Panc1 (cell line): Measurements from ENCODE around the gene ITGB3. TPM values are rescaled to one million over a fixed set of nuclear protein-coding genes. Genes with fewer than 3 reads are reported as not detected.

ENCODE experiments used
- ATAC-seq: fragments of 200-7000 bp; cut with Tn5 transposase; 2 replicates; pipeline ENCODE4 v1.9.1; 2020; ENCODE audit warnings: mild to moderate bottlenecking, moderate library complexity
- BruUV-seq: library from RNA; stranded (reverse); fragments of 400-500 nt; replicated peaks from 2 replicates; lab custom pipeline; 2021; lab: Mats Ljungman, UMichigan
- CTCF ChIA-PET: fragments of 300-600 bp; sonication (Branson Sonifier 250); formaldehyde crosslinking; loops from one replicate; lab custom pipeline; 2022; ENCODE audit warnings: antibody characterized with exemption; lab: Charles Lee
- POLR2A ChIA-PET: fragments of 300-600 bp; sonication (Branson Sonifier 250); formaldehyde crosslinking; loops from one replicate; lab custom pipeline; 2022; ENCODE audit warnings: antibody characterized with exemption; lab: Charles Lee
- DNase-seq: peaks from one replicate; pipeline ENCODE4 v3.0.0-alpha.2; 2010; ENCODE audit warnings: low read depth, low spot score
- H3K27ac ChIP-seq: 2 replicates; pipeline ENCODE4 v1.5.1; 2011; ENCODE audit warnings: mild to moderate bottlenecking, low read length, inconsistent platforms
- H3K27me3 ChIP-seq: fragments of 200-500 bp; sonication (Bioruptor generic); 2 replicates; pipeline ENCODE4 v1.6.0; 2014; ENCODE audit warnings: low read length, inconsistent platforms; ENCODE audit not compliant: control insufficient read depth, insufficient read depth
- H3K36me3 ChIP-seq: fragments of 200-500 bp; sonication (Bioruptor generic); 2 replicates; pipeline ENCODE4 v1.5.1; 2014; ENCODE audit warnings: inconsistent platforms, mild to moderate bottlenecking, low read length, moderate library complexity; ENCODE audit not compliant: control insufficient read depth, insufficient read depth
- H3K4me1 ChIP-seq: 2 replicates; pipeline ENCODE4 v1.5.1; 2011; ENCODE audit warnings: inconsistent platforms, mild to moderate bottlenecking, low read length, moderate library complexity; ENCODE audit not compliant: control insufficient read depth, insufficient read depth
- H3K4me3 ChIP-seq, 2 experiments: 2 replicates each; pipeline ENCODE4 v1.5.1; 2011 to 2012; ENCODE audit warnings: low read depth in 2 of 2, low read length in 2 of 2, mild to moderate bottlenecking in 2 of 2, inconsistent platforms in 1 of 2, moderate library complexity in 1 of 2
- H3K9me3 ChIP-seq: fragments of 200-500 bp; sonication (Bioruptor generic); 2 replicates; pipeline ENCODE4 v1.5.1; 2014; ENCODE audit warnings: low read depth, mild to moderate bottlenecking, inconsistent platforms, low read length, moderate library complexity; ENCODE audit not compliant: control insufficient read depth, insufficient read depth
- POLR2AphosphoS5 ChIP-seq: IDR thresholded peaks from 2 replicates; pipeline ENCODE4 v1.6.1; 2012; ENCODE audit warnings: mild to moderate bottlenecking, low read depth, low read length, moderate library complexity
- SIN3A ChIP-seq: IDR thresholded peaks from 2 replicates; pipeline ENCODE4 v1.6.1; 2012; ENCODE audit warnings: low read depth, mild to moderate bottlenecking, low read length, moderate library complexity, borderline replicate concordance; ENCODE audit not compliant: insufficient read depth
- TCF7L2 ChIP-seq: IDR thresholded peaks from 2 replicates; pipeline ENCODE4 v1.6.1; 2011; ENCODE audit warnings: mild to moderate bottlenecking, low read depth, low read length, inconsistent platforms
- in situ Hi-C: cut with HindIII; loops from 2 replicates; pipeline ENCODE4 v1.10.0; 2016; ENCODE audit warnings: low sequenced_read_pairs, low pct_unique_long_range_greater_than_20kb
- intact Hi-C: fragments of 100-400 bp; cut with micrococcal nuclease; formaldehyde crosslinking; loops from one replicate; pipeline ENCODE4 v1.10.0; 2022; ENCODE audit not compliant: unreplicated experiment
- total RNA-seq: library from RNA; stranded (reverse); gene quantifications from one replicate; pipeline ENCODE4 v1.2.1, GENCODE V29; 2021; ENCODE audit not compliant: unreplicated experiment
- TF ChIP-seq, protein P1 (sequence below), 2 experiments: IDR thresholded peaks; 2 replicates each; pipeline ENCODE4 v1.6.1; 2011 to 2012; ENCODE audit warnings: low read depth in 2 of 2, control low read depth in 1 of 2, low read length in 1 of 2, mild to moderate bottlenecking in 1 of 2, moderate library complexity in 1 of 2; ENCODE audit not compliant: insufficient read depth in 1 of 2
- TF ChIP-seq, protein P2 (sequence below): fragments of 450-650 bp; IDR thresholded peaks from 2 replicates; pipeline ENCODE4 v1.5.1; 2017; ENCODE audit warnings: mild to moderate bottlenecking

Gene ITGB3
- total RNA-seq, 1 experiment from 2014 or later: 17.6 TPM

DNA sequence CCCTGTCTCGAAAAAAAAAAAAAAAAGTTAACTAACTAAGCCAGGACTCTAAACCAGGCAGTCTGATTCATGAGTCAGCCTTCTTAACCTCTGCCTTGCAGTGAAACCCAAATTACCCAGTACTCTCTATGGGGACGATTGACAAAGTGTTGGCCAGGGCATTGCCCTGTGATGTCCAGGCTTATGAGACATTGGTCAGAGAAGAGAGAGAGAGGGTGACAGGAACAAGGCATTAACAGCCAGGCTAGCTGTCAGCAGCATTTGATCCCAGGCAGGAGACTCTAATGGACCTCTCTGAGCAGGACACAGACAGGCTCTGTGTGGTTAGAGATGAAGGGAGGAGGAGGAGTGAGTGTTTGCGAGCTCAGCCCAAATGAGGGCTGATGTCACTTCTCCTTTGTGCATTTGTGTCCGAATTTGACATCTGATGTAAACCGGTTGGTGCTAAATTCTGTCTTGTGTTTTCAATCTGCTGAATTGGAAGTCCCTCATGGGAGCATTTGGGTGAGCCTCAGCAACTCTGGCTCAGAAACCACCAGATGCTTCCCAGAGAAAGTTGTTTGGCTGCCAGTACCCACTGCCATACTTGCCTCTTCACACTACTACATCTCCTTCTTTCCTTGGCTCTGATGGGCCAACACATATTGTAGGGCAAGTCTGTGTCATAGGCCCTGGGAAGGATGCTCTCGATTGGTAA lies 48.8 kb upstream of the ITGB3 start:
- peak overlapping the region in 1 of 2 experiments; percentile 10; a peak in 2 of 4 replicates for H3K4me3 ChIP-seq
- in situ Hi-C loops: no loop called here
- intact Hi-C loops: no loop called here

DNA sequence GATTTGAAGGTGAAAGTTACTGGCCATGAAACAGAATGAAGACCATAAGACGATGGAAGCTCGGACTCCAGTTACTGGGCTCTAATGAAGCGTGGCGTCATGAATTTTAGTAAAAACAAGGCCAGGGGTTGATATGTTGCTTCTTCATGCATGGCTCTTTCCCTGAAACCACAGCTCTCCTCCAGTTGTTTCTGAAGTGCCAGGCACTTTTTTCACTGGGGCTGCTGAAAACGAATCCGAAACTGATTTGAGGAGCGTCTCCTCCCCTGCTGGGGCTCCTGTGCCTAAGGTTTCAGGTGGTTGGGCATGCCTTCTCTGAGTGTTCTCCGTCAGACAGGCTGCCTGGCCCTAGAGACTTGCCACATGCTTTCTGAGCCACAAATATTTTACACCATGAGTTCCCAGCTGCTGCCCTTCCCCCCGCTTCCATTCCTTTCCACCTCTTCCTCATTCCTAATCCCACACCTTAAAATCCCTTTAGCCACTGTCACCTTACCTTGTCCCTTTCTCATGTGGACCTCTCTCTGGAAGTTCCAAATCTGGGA lies 48.1 kb upstream of the ITGB3 start:
- Histone ChIP-seq H3K9me3 (no peaks in the 10 kb centered on the region), H3K27ac (peak overlapping the region; percentile 31; the same call in 1 of the 2 replicates), H3K36me3 (no peaks in the 10 kb centered on the region), H3K4me1 (no peaks in the 10 kb centered on the region), H3K27me3 (no peaks in the 10 kb centered on the region), H3K4me3 (peak overlapping the region in 1 of 2 experiments; percentile 10; a peak in 2 of 4 replicates)
- ATAC-seq: peak; percentile 81
- no peak for DNase-seq
- intact Hi-C loops: no loop called here
- ChIA-PET POLR2A (interaction anchor here (0.6 to 0.7 kb wide), 2 partner anchors 11 to 79 kb away, joined by 3 to 8 read pairs; no protein-coding TSS in a partner anchor), CTCF (no interaction called here)
- BruUV-seq: no TSS peak
- in situ Hi-C loops: no loop called here
- no peak for TF ChIP-seq SIN3A
- no peak for TF ChIP-seq POLR2AphosphoS5
- TF ChIP-seq, protein P1, sequence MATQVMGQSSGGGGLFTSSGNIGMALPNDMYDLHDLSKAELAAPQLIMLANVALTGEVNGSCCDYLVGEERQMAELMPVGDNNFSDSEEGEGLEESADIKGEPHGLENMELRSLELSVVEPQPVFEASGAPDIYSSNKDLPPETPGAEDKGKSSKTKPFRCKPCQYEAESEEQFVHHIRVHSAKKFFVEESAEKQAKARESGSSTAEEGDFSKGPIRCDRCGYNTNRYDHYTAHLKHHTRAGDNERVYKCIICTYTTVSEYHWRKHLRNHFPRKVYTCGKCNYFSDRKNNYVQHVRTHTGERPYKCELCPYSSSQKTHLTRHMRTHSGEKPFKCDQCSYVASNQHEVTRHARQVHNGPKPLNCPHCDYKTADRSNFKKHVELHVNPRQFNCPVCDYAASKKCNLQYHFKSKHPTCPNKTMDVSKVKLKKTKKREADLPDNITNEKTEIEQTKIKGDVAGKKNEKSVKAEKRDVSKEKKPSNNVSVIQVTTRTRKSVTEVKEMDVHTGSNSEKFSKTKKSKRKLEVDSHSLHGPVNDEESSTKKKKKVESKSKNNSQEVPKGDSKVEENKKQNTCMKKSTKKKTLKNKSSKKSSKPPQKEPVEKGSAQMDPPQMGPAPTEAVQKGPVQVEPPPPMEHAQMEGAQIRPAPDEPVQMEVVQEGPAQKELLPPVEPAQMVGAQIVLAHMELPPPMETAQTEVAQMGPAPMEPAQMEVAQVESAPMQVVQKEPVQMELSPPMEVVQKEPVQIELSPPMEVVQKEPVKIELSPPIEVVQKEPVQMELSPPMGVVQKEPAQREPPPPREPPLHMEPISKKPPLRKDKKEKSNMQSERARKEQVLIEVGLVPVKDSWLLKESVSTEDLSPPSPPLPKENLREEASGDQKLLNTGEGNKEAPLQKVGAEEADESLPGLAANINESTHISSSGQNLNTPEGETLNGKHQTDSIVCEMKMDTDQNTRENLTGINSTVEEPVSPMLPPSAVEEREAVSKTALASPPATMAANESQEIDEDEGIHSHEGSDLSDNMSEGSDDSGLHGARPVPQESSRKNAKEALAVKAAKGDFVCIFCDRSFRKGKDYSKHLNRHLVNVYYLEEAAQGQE (IDR thresholded peaks at IDR 0.05; ENCODE audit: insufficient read depth in 1 of 2, low read depth in 2 of 2, low read length in 1 of 2): no peak
- TF ChIP-seq, protein P2, sequence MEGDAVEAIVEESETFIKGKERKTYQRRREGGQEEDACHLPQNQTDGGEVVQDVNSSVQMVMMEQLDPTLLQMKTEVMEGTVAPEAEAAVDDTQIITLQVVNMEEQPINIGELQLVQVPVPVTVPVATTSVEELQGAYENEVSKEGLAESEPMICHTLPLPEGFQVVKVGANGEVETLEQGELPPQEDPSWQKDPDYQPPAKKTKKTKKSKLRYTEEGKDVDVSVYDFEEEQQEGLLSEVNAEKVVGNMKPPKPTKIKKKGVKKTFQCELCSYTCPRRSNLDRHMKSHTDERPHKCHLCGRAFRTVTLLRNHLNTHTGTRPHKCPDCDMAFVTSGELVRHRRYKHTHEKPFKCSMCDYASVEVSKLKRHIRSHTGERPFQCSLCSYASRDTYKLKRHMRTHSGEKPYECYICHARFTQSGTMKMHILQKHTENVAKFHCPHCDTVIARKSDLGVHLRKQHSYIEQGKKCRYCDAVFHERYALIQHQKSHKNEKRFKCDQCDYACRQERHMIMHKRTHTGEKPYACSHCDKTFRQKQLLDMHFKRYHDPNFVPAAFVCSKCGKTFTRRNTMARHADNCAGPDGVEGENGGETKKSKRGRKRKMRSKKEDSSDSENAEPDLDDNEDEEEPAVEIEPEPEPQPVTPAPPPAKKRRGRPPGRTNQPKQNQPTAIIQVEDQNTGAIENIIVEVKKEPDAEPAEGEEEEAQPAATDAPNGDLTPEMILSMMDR: no peak
- TF ChIP-seq TCF7L2: no peak

More for the DNA sequence above, 48.8 kb upstream of the ITGB3 start:
- Histone ChIP-seq H3K36me3 (no peaks in the 10 kb centered on the region), H3K27ac (peak overlapping the region; percentile 31; the same call in 1 of the 2 replicates), H3K9me3 (no peaks in the 10 kb centered on the region), H3K27me3 (no peaks in the 10 kb centered on the region), H3K4me1 (no peaks in the 10 kb centered on the region)
- CTCF ChIA-PET: no interaction called here
- ATAC-seq (peak; percentile 63; the same call in 1 of the 2 replicates), DNase-seq (no peak)
- BruUV-seq: no TSS peak
- POLR2A ChIA-PET: no interaction called here
- TF ChIP-seq POLR2AphosphoS5: no peak
- no peak for TF ChIP-seq TCF7L2
- TF ChIP-seq, protein P2: no peak
- TF ChIP-seq, protein P1 (IDR thresholded peaks at IDR 0.05; ENCODE audit: insufficient read depth in 1 of 2, low read depth in 2 of 2, low read length in 1 of 2): no peak
- no peak for TF ChIP-seq SIN3A
